Skin of body (tissue), 2 donors: ENCODE data around the gene ERF. TPM values are rescaled to one million over a fixed set of nuclear protein-coding genes. Genes with fewer than 3 reads are reported as not detected.
A peak's percentile ranks its signal among the peaks of the same experiment; 100 is the strongest.

Experiments
- DNase-seq: peaks from one replicate; lab custom pipeline; 2025; lab: John Stamatoyannopoulos, UW
- total RNA-seq: library from RNA; depleted of rRNA; stranded (reverse); fragments of >200 nt; gene quantifications from one replicate; pipeline ENCODE4 v1.2.3, GENCODE V29; 2014

Gene ERF
- total RNA-seq, 1 donor from 2014 or later: 23.5 TPM

GRCh38 chr19:42254089-42254849 is 659 bp downstream of the ERF start:
- DNase-seq: peak; percentile 80

- peak; percentile 36 for DNase-seq
These were observed 1.5 kb downstream of the ERF start for GRCh38 chr19:42253245-42254088.

- DNase-seq: peak; percentile 62
These were observed 2.3 kb downstream of the ERF start for GRCh38 chr19:42252365-42253244.

GRCh38 chr19:42251572-42252358 is 3.2 kb downstream of the ERF start:
- DNase-seq: no peak

- DNase-seq: no peak
These were observed 4.0 kb downstream of the ERF start for GRCh38 chr19:42250666-42251531.

- no peak for DNase-seq
These were observed 4.7 kb downstream of the ERF start for GRCh38 chr19:42250183-42250665.

- no peak for DNase-seq
These were observed 5.2 kb downstream of the ERF start for GRCh38 chr19:42249769-42250168.

GRCh38 chr19:42249149-42249750 is 5.7 kb downstream of the ERF start:
- DNase-seq: no peak

- DNase-seq: no peak
These were observed 6.4 kb downstream of the ERF start for GRCh38 chr19:42248270-42249148.

- no peak for DNase-seq
These were observed 7.2 kb downstream of the ERF start for GRCh38 chr19:42247640-42248199.

GRCh38 chr19:42246922-42247639 is 7.8 kb downstream of the ERF start:
- DNase-seq: no peak

- DNase-seq: peak; percentile 79
These were observed 8.6 kb downstream of the ERF start for GRCh38 chr19:42246143-42246921.

- no peak for DNase-seq
These were observed 9.7 kb downstream of the ERF start for GRCh38 chr19:42245231-42245630.

- DNase-seq: peak; percentile 95
These were observed 10.3 kb downstream of the ERF start for GRCh38 chr19:42244347-42245220.
